HG02870 (cell line): Measurements from ENCODE around the gene RACGAP1.

Experiments used
- ATAC-seq: cut with Tn5 transposase; IDR thresholded peaks from one replicate; pipeline ENCODE4 v1.9.1; 2021; ENCODE audit warnings: mild to moderate bottlenecking, moderate library complexity; ENCODE audit not compliant: unreplicated experiment

RACGAP1 gene

GRCh38 chr12:49971141-49971540, 54.2 kb downstream of the RACGAP1 start:
- ATAC-seq: no peak

GRCh38 chr12:49970658-49971057, 54.6 kb downstream of the RACGAP1 start:
- no peak for ATAC-seq

GRCh38 chr12:49969651-49970429, 55.5 kb downstream of the RACGAP1 start:
- no peak for ATAC-seq

- no peak for ATAC-seq
These were observed 56.3 kb downstream of the RACGAP1 start for GRCh38 chr12:49969027-49969426.

- no peak for ATAC-seq
These were observed 56.8 kb downstream of the RACGAP1 start for GRCh38 chr12:49968471-49968870.

GRCh38 chr12:49967777-49968250, 57.5 kb downstream of the RACGAP1 start:
- ATAC-seq: no peak

GRCh38 chr12:49967042-49967776, 58.1 kb downstream of the RACGAP1 start:
- no peak for ATAC-seq

- no peak for ATAC-seq
These were observed 58.7 kb downstream of the RACGAP1 start for GRCh38 chr12:49966511-49967041.

GRCh38 chr12:49965836-49966235, 59.5 kb downstream of the RACGAP1 start:
- ATAC-seq: no peak

GRCh38 chr12:49964849-49965624, 60.3 kb downstream of the RACGAP1 start:
- no peak for ATAC-seq

GRCh38 chr12:49963976-49964815, 61.1 kb downstream of the RACGAP1 start:
- ATAC-seq: no peak

- ATAC-seq: no peak
These were observed 62.2 kb downstream of the RACGAP1 start for GRCh38 chr12:49962861-49963765.

GRCh38 chr12:49961993-49962764, 63.1 kb downstream of the RACGAP1 start:
- no peak for ATAC-seq

- ATAC-seq: no peak
These were observed 64.0 kb downstream of the RACGAP1 start, which contains the start of gene AQP5 for GRCh38 chr12:49961111-49961922. TSS of gene AQP5 (plus strand) at chr12:49961872. CDS start at chr12:49962018, 146 bp downstream.

GRCh38 chr12:49960474-49961110, 64.7 kb downstream of the RACGAP1 start:
- no peak for ATAC-seq

GRCh38 chr12:49959685-49960473, 65.4 kb downstream of the RACGAP1 start:
- no peak for ATAC-seq
